ENCODE data around the gene CNOT6L.

CNOT6L gene

GRCh38 chr4:77827343-77827742 is 8.2 kb upstream of the CNOT6L start:
- no peak overlapping the region for H3K4me3 ChIP-seq (ENCODE audit: low read depth, low read length)
- DNase-seq = no peak
- TF ChIP-seq CTCF (IDR thresholded peaks at IDR 0.05; ENCODE audit: low read depth, low read length) = no peak
- no peaks in the 10 kb centered on the region for H3K27me3 ChIP-seq (ENCODE audit: insufficient read depth, low read depth, severe bottlenecking)
- no peak overlapping the region for H3K27ac ChIP-seq
- H3K9me3 ChIP-seq (ENCODE audit: severe bottlenecking) = no peaks in the 10 kb centered on the region
- no peaks in the 10 kb centered on the region for H3K36me3 ChIP-seq

- DNase-seq = no peak
- TF ChIP-seq CTCF (IDR thresholded peaks at IDR 0.05; ENCODE audit: low read depth, low read length) = no peak
- Histone ChIP-seq H3K27me3 (ENCODE audit: insufficient read depth, low read depth, severe bottlenecking) (no peaks in the 10 kb centered on the region), H3K27ac (no peak overlapping the region), H3K9me3 (ENCODE audit: severe bottlenecking) (no peaks in the 10 kb centered on the region), H3K4me3 (ENCODE audit: low read depth, low read length) (no peak overlapping the region), H3K36me3 (no peaks in the 10 kb centered on the region)
Measured at GRCh38 chr4:77826275-77826674, 7.1 kb upstream of the CNOT6L start.

GRCh38 chr4:77821775-77822174 is 2.6 kb upstream of the CNOT6L start:
- no peaks in the 10 kb centered on the region; the same call in 1 of the 2 replicates for H3K36me3 ChIP-seq
- no peak for DNase-seq
- TF ChIP-seq CTCF (IDR thresholded peaks at IDR 0.05; ENCODE audit: low read depth, low read length) = no peak
- H3K4me3 ChIP-seq (ENCODE audit: low read depth, low read length) = no peak overlapping the region
- H3K9me3 ChIP-seq (ENCODE audit: severe bottlenecking) = no peaks in the 10 kb centered on the region
- H3K27ac ChIP-seq = no peak overlapping the region
- no peaks in the 10 kb centered on the region for H3K27me3 ChIP-seq (ENCODE audit: insufficient read depth, low read depth, severe bottlenecking)

- DNase-seq = no peak
- Histone ChIP-seq H3K27ac (peak overlapping the region; percentile 93), H3K27me3 (ENCODE audit: insufficient read depth, low read depth, severe bottlenecking) (no peaks in the 10 kb centered on the region), H3K4me3 (ENCODE audit: low read depth, low read length) (peak overlapping the region; percentile 98), H3K36me3 (no peaks in the 10 kb centered on the region; the same call in 1 of the 2 replicates), H3K9me3 (ENCODE audit: severe bottlenecking) (no peaks in the 10 kb centered on the region)
- TF ChIP-seq CTCF (IDR thresholded peaks at IDR 0.05; ENCODE audit: low read depth, low read length) = no peak
Measured at GRCh38 chr4:77820649-77821561, 1.7 kb upstream of the CNOT6L start.

- DNase-seq = peak; percentile 90
- H3K27me3 ChIP-seq (ENCODE audit: insufficient read depth, low read depth, severe bottlenecking) = no peaks in the 10 kb centered on the region
- peak overlapping the region; percentile 98 for H3K4me3 ChIP-seq (ENCODE audit: low read depth, low read length)
- no peaks in the 10 kb centered on the region for H3K9me3 ChIP-seq (ENCODE audit: severe bottlenecking)
- H3K27ac ChIP-seq = peak overlapping the region; percentile 93
- TF ChIP-seq CTCF (IDR thresholded peaks at IDR 0.05; ENCODE audit: low read depth, low read length) = 0 out of 2 replicates have a peak, but pooled peaks have one; percentile 3
- H3K36me3 ChIP-seq = no peaks in the 10 kb centered on the region; the same call in 1 of the 2 replicates
Measured at GRCh38 chr4:77819843-77820648, 878 bp upstream of the CNOT6L start.
